Measurements from ENCODE around the gene MAGI3.

DNA sequence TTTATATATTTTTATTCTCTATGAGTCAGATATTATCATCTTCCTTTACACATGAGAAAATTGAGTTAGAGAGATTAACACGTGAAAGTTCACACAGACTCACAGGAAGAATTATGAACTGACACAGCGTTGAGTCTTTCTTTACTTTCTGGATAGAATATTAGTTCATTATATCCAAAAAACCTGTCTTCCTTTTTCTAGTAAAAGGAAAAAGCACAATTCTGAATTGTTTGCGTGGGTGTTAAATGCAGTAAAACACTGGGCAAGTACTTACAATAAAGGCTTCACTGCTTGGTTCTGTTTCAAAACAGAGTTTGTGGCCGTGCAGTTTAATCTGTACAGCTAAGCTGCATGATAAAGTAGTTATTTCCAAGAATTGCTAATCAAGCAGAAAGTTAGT is 10.8 kb downstream of the MAGI3 start:
- TF ChIP-seq POLR2AphosphoS5 (IDR thresholded peaks at IDR 0.05) (no peak), EP300 (conservative IDR thresholded peaks at IDR 0.05; ENCODE audit: poor library complexity, severe bottlenecking) (no peak)

All from neural cell (in vitro differentiated cells).